H9 (cell line): ENCODE measurements around the gene TRIM2. TPM values are rescaled to one million over a fixed set of nuclear protein-coding genes. Genes with fewer than 3 reads are reported as not detected.

Source experiments
- DNase-seq: peaks from one replicate; pipeline ENCODE4 v3.0.0-alpha.2; 2017
- H2AFZ ChIP-seq: one replicate; pipeline ENCODE4 v1.6.1; 2013; ENCODE audit warnings: mild to moderate bottlenecking, low read length, control low read depth, moderate library complexity
- H2AK5ac ChIP-seq: 2 replicates; pipeline ENCODE4 v1.6.1; 2013; ENCODE audit warnings: low read length, control low read depth, mixed read lengths; ENCODE audit not compliant: insufficient read length
- H2BK120ac ChIP-seq: one replicate; pipeline ENCODE4 v1.6.1; 2013; ENCODE audit warnings: low read depth, mild to moderate bottlenecking, low read length, control low read depth, inconsistent platforms; ENCODE audit not compliant: poor library complexity, severe bottlenecking
- H2BK12ac ChIP-seq: 2 replicates; pipeline ENCODE4 v1.6.1; 2013; ENCODE audit warnings: low read length, control low read depth, mixed read lengths, low read depth; ENCODE audit not compliant: insufficient read length
- H2BK15ac ChIP-seq: 2 replicates; pipeline ENCODE4 v1.6.1; 2013; ENCODE audit warnings: low read depth, low read length, control low read depth
- H2BK20ac ChIP-seq: one replicate; pipeline ENCODE4 v1.6.1; 2013; ENCODE audit warnings: low read depth, mild to moderate bottlenecking, low read length, control low read depth, inconsistent platforms; ENCODE audit not compliant: poor library complexity, severe bottlenecking
- H2BK5ac ChIP-seq: 2 replicates; pipeline ENCODE4 v1.6.1; 2013; ENCODE audit warnings: low read length, control low read depth, mixed read lengths; ENCODE audit not compliant: insufficient read length
- H3K14ac ChIP-seq: 2 replicates; pipeline ENCODE4 v1.6.1; 2013; ENCODE audit warnings: low read length, control low read depth; ENCODE audit not compliant: insufficient read depth
- H3K18ac ChIP-seq: 2 replicates; pipeline ENCODE4 v1.6.1; 2013; ENCODE audit warnings: low read depth, mild to moderate bottlenecking, mixed read lengths, low read length, control low read depth; ENCODE audit not compliant: insufficient read length
- H3K23ac ChIP-seq: 2 replicates; pipeline ENCODE4 v1.6.1; 2013; ENCODE audit warnings: low read length, control low read depth, mixed read lengths, low read depth; ENCODE audit not compliant: insufficient read length
- H3K23me2 ChIP-seq: 2 replicates; pipeline ENCODE4 v1.6.1; 2013; ENCODE audit warnings: low read depth, mild to moderate bottlenecking, mixed read lengths, low read length, control low read depth; ENCODE audit not compliant: insufficient read length, poor library complexity, severe bottlenecking
- H3K27ac ChIP-seq: 2 replicates; pipeline ENCODE4 v1.5.1; 2013; ENCODE audit warnings: low read length, control low read depth, mixed read lengths, low read depth; ENCODE audit not compliant: insufficient read length
- H3K27me3 ChIP-seq: 2 replicates; pipeline ENCODE4 v1.6.1; 2013; ENCODE audit warnings: low read length, control low read depth, inconsistent platforms; ENCODE audit not compliant: insufficient read depth
- H3K4ac ChIP-seq: 2 replicates; pipeline ENCODE4 v1.6.1; 2013; ENCODE audit warnings: low read depth, mild to moderate bottlenecking, control low read depth, inconsistent platforms, low read length, moderate library complexity
- H3K4me1 ChIP-seq: 2 replicates; pipeline ENCODE4 v1.6.1; 2013; ENCODE audit warnings: low read length, control low read depth, inconsistent platforms; ENCODE audit not compliant: insufficient read depth
- H3K4me2 ChIP-seq: 2 replicates; pipeline ENCODE4 v1.6.1; 2013; ENCODE audit warnings: low read length, control low read depth, mixed read lengths; ENCODE audit not compliant: insufficient read length, insufficient read depth
- H3K56ac ChIP-seq: 2 replicates; pipeline ENCODE4 v1.6.1; 2013; ENCODE audit warnings: low read depth, mild to moderate bottlenecking, mixed read lengths, low read length, control low read depth; ENCODE audit not compliant: insufficient read length
- H3K79me1 ChIP-seq: 2 replicates; pipeline ENCODE4 v1.6.1; 2013; ENCODE audit warnings: low read depth, mild to moderate bottlenecking, moderate library complexity, low read length, control low read depth, inconsistent platforms; ENCODE audit not compliant: insufficient read depth, poor library complexity, severe bottlenecking
- H3K79me2 ChIP-seq: 2 replicates; pipeline ENCODE4 v1.6.1; 2013; ENCODE audit warnings: low read length, control low read depth, inconsistent platforms; ENCODE audit not compliant: insufficient read depth
- H3K9ac ChIP-seq: 2 replicates; pipeline ENCODE4 v1.6.1; 2013; ENCODE audit warnings: low read length, control low read depth, mixed read lengths; ENCODE audit not compliant: insufficient read length; ENCODE audit errors: extremely low read depth
- H3K9me3 ChIP-seq: one replicate; pipeline ENCODE4 v1.6.1; 2013; ENCODE audit warnings: low read depth, low read length, inconsistent platforms; ENCODE audit not compliant: control insufficient read depth
- H3T11ph ChIP-seq: one replicate; pipeline ENCODE4 v1.6.1; 2013; ENCODE audit warnings: mild to moderate bottlenecking, low read length, control low read depth, inconsistent platforms
- H4K20me1 ChIP-seq: one replicate; pipeline ENCODE4 v1.6.1; 2013; ENCODE audit not compliant: control insufficient read depth, insufficient read length, insufficient read depth
- H4K5ac ChIP-seq: 2 replicates; pipeline ENCODE4 v1.6.1; 2013; ENCODE audit warnings: low read depth, mild to moderate bottlenecking, mixed read lengths, low read length, control low read depth; ENCODE audit not compliant: insufficient read length
- H4K8ac ChIP-seq: replicated peaks from 2 replicates; pipeline ENCODE4 v1.6.1; 2013; ENCODE audit warnings: low read length, control low read depth, mixed read lengths, low read depth; ENCODE audit not compliant: insufficient read length
- H4K91ac ChIP-seq: 2 replicates; pipeline ENCODE4 v1.6.1; 2013; ENCODE audit warnings: low read depth, mild to moderate bottlenecking, moderate library complexity, mixed read lengths, low read length, control low read depth; ENCODE audit not compliant: insufficient read length
- H3K27ac Mint-ChIP-seq, 3 experiments: 2 replicates in 2 of 3; 3 replicates in 1 of 3; pipeline ENCODE4 v1.8.0; 2020 to 2021; ENCODE audit warnings: mixed read lengths in 3 of 3, mild to moderate bottlenecking in 1 of 3, moderate library complexity in 1 of 3
- H3K27me3 Mint-ChIP-seq: 2 replicates; pipeline ENCODE4 v1.8.0; 2021; ENCODE audit warnings: low read depth, mild to moderate bottlenecking, moderate library complexity, mixed read lengths
- H3K36me3 Mint-ChIP-seq, 3 experiments: 2 replicates in 2 of 3; 3 replicates in 1 of 3; pipeline ENCODE4 v1.8.0; 2020 to 2021; ENCODE audit warnings: low read depth in 3 of 3, mixed read lengths in 3 of 3; ENCODE audit not compliant: insufficient read depth in 1 of 3
- H3K4me1 Mint-ChIP-seq, 2 experiments: 2 replicates each; pipeline ENCODE4 v1.8.0; 2020; ENCODE audit warnings: mixed read lengths in 2 of 2
- H3K4me3 Mint-ChIP-seq, 2 experiments: 2 replicates in 1 of 2; 3 replicates in 1 of 2; pipeline ENCODE4 v1.8.0; 2020 to 2021; ENCODE audit warnings: mild to moderate bottlenecking in 2 of 2, mixed read lengths in 2 of 2, moderate library complexity in 1 of 2
- H3K9me3 Mint-ChIP-seq, 2 experiments: 2 replicates in 1 of 2; 3 replicates in 1 of 2; pipeline ENCODE4 v1.8.0; 2020; ENCODE audit warnings: mild to moderate bottlenecking in 2 of 2, mixed read lengths in 2 of 2, moderate library complexity in 1 of 2
- WGBS: extraction: QIAGEN DNeasy Blood & Tissue Kit; methylation state at CpG from one replicate; pipeline ENCODE4 v1.1.7; 2013; ENCODE audit warnings: missing lambda C conversion rate, low lambda C conversion rate, mixed read lengths; ENCODE audit not compliant: insufficient read length; ENCODE audit errors: extremely low coverage; 5-methylcytosine and 5-hydroxymethylcytosine counted together
- total RNA-seq: library from RNA; stranded (reverse); gene quantifications from 2 replicates; pipeline ENCODE4 v1.2.1, GENCODE V29; 2021
- TF ChIP-seq, protein P1 (sequence below): fragments of 200-600 bp; sonication (generic); conservative IDR thresholded peaks from 3 replicates; pipeline ENCODE4 v1.8.0; 2021; ENCODE audit warnings: antibody characterized with exemption, mild to moderate bottlenecking

Gene TRIM2
- total RNA-seq, 1 experiment from 2014 or later = 28.9 TPM

DNA sequence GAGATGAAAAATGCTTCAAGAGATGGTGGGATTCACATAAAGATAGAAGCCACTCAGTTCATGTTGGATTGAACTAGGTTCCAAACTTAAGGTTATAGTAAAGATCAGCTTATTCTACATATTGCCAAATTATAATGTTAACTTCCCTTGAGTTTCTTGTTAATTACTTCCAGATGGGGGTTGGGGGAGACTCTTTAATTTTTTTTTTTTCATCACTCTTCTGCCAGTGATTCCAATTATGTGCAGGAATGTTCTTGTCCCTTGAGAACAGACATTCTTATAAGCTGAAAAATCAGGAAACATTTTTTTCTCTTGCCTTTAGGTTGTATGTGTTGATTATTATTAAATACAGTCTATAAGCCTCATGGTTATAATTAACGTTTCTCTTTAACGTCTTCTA, 170.2 kb downstream of the TRIM2 start:
- no peak overlapping the region for H3K4me2 ChIP-seq
- H2BK15ac ChIP-seq = no peak overlapping the region
- H3K4me3 Mint-ChIP-seq = no peak overlapping the region
- no peaks in the 10 kb centered on the region for H3K4me1 Mint-ChIP-seq
- H4K91ac ChIP-seq = no peak overlapping the region
- no peak overlapping the region for H4K5ac ChIP-seq
- TF ChIP-seq, protein P1, sequence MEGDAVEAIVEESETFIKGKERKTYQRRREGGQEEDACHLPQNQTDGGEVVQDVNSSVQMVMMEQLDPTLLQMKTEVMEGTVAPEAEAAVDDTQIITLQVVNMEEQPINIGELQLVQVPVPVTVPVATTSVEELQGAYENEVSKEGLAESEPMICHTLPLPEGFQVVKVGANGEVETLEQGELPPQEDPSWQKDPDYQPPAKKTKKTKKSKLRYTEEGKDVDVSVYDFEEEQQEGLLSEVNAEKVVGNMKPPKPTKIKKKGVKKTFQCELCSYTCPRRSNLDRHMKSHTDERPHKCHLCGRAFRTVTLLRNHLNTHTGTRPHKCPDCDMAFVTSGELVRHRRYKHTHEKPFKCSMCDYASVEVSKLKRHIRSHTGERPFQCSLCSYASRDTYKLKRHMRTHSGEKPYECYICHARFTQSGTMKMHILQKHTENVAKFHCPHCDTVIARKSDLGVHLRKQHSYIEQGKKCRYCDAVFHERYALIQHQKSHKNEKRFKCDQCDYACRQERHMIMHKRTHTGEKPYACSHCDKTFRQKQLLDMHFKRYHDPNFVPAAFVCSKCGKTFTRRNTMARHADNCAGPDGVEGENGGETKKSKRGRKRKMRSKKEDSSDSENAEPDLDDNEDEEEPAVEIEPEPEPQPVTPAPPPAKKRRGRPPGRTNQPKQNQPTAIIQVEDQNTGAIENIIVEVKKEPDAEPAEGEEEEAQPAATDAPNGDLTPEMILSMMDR = no peak
- no peak overlapping the region for H3K23ac ChIP-seq
- no peak overlapping the region for H4K8ac ChIP-seq
- H3K79me1 ChIP-seq = no peaks in the 10 kb centered on the region
- H3K4ac ChIP-seq = no peak overlapping the region
- H3K27me3 Mint-ChIP-seq = no peaks in the 10 kb centered on the region
- DNase-seq = no peak
- no peak overlapping the region for H2BK5ac ChIP-seq
- H3K9ac ChIP-seq = no peak overlapping the region
- no peak overlapping the region for H3K27ac ChIP-seq
- no peak overlapping the region for H2BK120ac ChIP-seq
- H3K9me3 ChIP-seq = no peaks in the 10 kb centered on the region
- no peaks in the 10 kb centered on the region for H4K20me1 ChIP-seq
- H3K4me1 ChIP-seq = no peaks in the 10 kb centered on the region
- peaks cover 0 to 7% of the 10 kb centered on the region in 2 experiments; a peak in 4 of 5 replicates for H3K9me3 Mint-ChIP-seq
- H3K27me3 ChIP-seq = no peaks in the 10 kb centered on the region
- H3K23me2 ChIP-seq = no peaks in the 10 kb centered on the region
- H3K18ac ChIP-seq = no peak overlapping the region
- no peak overlapping the region for H3K14ac ChIP-seq
- no peak overlapping the region for H3T11ph ChIP-seq
- H2BK12ac ChIP-seq = no peak overlapping the region
- no peak overlapping the region for H2BK20ac ChIP-seq
- no CpG with 5 or more reads among the region's 2 CpGs for WGBS
- H2AK5ac ChIP-seq = no peak overlapping the region
- no peak overlapping the region for H3K56ac ChIP-seq
- no peaks in the 10 kb centered on the region for H3K79me2 ChIP-seq
- no peak overlapping the region for H3K27ac Mint-ChIP-seq
- no peak overlapping the region for H2AFZ ChIP-seq
- peaks cover 33 to 38% (median 37%) of the 10 kb centered on the region in 3 experiments for H3K36me3 Mint-ChIP-seq
